Measurements from ENCODE around the gene SF1. TPM values are rescaled to one million over a fixed set of nuclear protein-coding genes. Genes with fewer than 3 reads are reported as not detected.

Gene SF1
- total RNA-seq, 1 donor from 2014 or later = 140 TPM

DNA sequence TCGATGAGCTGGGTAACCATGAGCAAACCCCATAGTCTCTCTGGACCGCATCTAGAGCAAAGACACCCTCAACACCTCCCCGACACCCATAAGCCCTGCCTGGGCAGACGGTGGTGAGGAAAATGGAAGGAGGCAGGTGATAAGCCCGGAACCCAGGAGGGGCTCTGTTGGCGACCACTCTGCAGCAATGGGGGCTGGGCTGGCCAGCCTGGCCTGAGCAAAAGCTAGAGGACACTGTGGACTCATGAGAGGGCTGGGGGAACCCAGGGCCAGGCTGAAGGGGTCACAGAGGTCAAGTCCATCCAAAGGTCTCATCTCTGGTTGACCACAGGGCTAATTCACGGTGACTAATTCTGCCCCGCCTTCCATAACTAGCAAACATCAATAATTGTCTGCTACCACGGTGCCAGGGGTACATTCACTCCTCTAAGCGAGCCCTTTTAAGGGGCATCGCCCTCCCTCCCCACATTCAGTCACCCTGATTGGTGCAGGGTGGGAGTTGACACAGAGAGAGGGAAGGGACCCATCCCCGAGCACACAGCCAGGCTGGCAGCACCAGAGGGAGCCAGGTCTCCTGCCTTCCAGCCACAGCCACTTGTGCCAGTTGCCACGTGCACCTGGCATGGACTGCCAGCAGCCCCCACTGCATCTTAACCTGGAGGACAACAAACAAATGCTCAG is 22.5 kb downstream of the SF1 start:
- H3K4me3 Mint-ChIP-seq = no peak overlapping the region
- peaks cover 16% of the 10 kb centered on the region for H3K27me3 Mint-ChIP-seq (ENCODE audit: insufficient read depth, low read depth)
- peaks cover 18% of the 10 kb centered on the region for H3K4me1 ChIP-seq
- H3K9ac ChIP-seq = no peak overlapping the region
- H3K9me3 Mint-ChIP-seq = no peaks in the 10 kb centered on the region
- no peak overlapping the region for H3K4me3 ChIP-seq
- no peaks in the 10 kb centered on the region for H3K36me3 ChIP-seq
- no peak overlapping the region for H2AFZ ChIP-seq (replicated peaks)
- no peaks in the 10 kb centered on the region for H3K36me3 Mint-ChIP-seq
- H3K27me3 ChIP-seq = no peaks in the 10 kb centered on the region
- no peak for DNase-seq (ENCODE audit: low spot score)
- peaks cover 9% of the 10 kb centered on the region for H4K20me1 ChIP-seq (ENCODE audit: low read depth)
- no peak overlapping the region for H3K27ac ChIP-seq
- TF ChIP-seq EZH2 (IDR thresholded peaks at IDR 0.05) (no peak), EZH2phosphoT487 (IDR thresholded peaks at IDR 0.05) (no peak)
- TF ChIP-seq, protein P1, sequence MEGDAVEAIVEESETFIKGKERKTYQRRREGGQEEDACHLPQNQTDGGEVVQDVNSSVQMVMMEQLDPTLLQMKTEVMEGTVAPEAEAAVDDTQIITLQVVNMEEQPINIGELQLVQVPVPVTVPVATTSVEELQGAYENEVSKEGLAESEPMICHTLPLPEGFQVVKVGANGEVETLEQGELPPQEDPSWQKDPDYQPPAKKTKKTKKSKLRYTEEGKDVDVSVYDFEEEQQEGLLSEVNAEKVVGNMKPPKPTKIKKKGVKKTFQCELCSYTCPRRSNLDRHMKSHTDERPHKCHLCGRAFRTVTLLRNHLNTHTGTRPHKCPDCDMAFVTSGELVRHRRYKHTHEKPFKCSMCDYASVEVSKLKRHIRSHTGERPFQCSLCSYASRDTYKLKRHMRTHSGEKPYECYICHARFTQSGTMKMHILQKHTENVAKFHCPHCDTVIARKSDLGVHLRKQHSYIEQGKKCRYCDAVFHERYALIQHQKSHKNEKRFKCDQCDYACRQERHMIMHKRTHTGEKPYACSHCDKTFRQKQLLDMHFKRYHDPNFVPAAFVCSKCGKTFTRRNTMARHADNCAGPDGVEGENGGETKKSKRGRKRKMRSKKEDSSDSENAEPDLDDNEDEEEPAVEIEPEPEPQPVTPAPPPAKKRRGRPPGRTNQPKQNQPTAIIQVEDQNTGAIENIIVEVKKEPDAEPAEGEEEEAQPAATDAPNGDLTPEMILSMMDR (IDR thresholded peaks at IDR 0.05) = no peak
- no peak overlapping the region for H3K4me2 ChIP-seq
- H3K27ac Mint-ChIP-seq = no peak overlapping the region
- no peaks in the 10 kb centered on the region for H3K9me3 ChIP-seq (ENCODE audit: low read depth)
- no peaks in the 10 kb centered on the region for H3K79me2 ChIP-seq (ENCODE audit: low read depth)
- peaks cover 30% of the 10 kb centered on the region for H3K4me1 Mint-ChIP-seq
- H3F3A ChIP-seq (ENCODE audit: low read depth) = peaks cover 16% of the 10 kb centered on the region

DNA sequence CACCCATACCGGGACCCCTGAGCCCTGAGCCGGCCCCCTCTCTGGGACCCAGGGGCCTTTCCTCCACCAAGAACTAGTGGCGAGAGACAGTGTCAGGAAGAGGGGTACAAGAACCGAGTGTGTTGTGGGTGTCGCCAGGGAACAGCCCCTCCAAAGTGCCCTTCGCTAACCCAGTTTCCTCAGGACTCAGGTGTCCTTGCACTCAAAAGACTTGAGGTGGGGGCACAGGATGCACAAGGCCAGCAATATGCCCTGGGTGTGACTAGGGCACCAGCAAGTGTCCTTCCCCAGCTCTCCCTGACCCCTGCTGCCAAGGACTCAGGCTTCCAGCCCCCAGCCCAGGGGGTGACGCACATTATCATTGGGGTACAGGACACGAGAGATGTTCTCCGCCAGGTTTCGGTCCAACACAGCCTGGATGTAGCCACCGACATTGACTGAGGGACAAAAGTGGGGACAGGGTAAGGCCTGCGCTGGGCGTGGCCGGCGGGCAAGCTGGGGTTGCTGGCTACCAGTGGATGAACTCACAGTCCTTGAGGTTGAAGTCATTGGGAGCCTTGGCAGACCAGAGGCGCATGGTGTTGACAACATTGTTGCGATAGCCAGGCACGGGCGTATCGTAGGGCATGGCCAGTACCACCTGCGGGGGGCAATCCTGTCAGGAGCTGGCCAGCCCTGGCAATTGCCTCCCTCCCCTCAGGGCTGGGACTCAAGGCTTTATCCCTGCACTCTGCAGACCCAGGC is 23.3 kb downstream of the SF1 start:
- peaks cover 9% of the 10 kb centered on the region for H3F3A ChIP-seq (ENCODE audit: low read depth)
- H3K4me2 ChIP-seq = no peak overlapping the region
- H3K9ac ChIP-seq = no peak overlapping the region

GRCh38 chr11:64754124-64754918 is 24.0 kb downstream of the SF1 start:
- no peaks in the 10 kb centered on the region for H3K36me3 ChIP-seq
- H3F3A ChIP-seq (ENCODE audit: low read depth) = peaks cover under 1% of the 10 kb centered on the region
- no peaks in the 10 kb centered on the region for H3K27me3 ChIP-seq
- TF ChIP-seq EZH2phosphoT487 (IDR thresholded peaks at IDR 0.05) (no peak), EZH2 (IDR thresholded peaks at IDR 0.05) (no peak)
- TF ChIP-seq, protein P1 (IDR thresholded peaks at IDR 0.05) = no peak
- no peak overlapping the region for H3K4me2 ChIP-seq
- no peaks in the 10 kb centered on the region for H3K9me3 ChIP-seq (ENCODE audit: low read depth)
- H3K79me2 ChIP-seq (ENCODE audit: low read depth) = no peaks in the 10 kb centered on the region
- no peak overlapping the region for H3K4me3 ChIP-seq
- peaks cover 3% of the 10 kb centered on the region for H3K4me1 ChIP-seq
- no peaks in the 10 kb centered on the region for H4K20me1 ChIP-seq (ENCODE audit: low read depth)
- no peak for DNase-seq (ENCODE audit: low spot score)
- H3K9ac ChIP-seq = no peak overlapping the region
- Mint-ChIP-seq H3K27me3 (ENCODE audit: insufficient read depth, low read depth) (peaks cover 9% of the 10 kb centered on the region), H3K9me3 (no peaks in the 10 kb centered on the region), H3K27ac (no peak overlapping the region), H3K4me1 (peaks cover 15% of the 10 kb centered on the region), H3K36me3 (no peaks in the 10 kb centered on the region), H3K4me3 (no peak overlapping the region)
- H2AFZ ChIP-seq (replicated peaks) = no peak overlapping the region
- H3K27ac ChIP-seq = no peak overlapping the region

More for the DNA sequence above, 23.3 kb downstream of the SF1 start:
- peaks cover 1% of the 10 kb centered on the region for H4K20me1 ChIP-seq (ENCODE audit: low read depth)
- Mint-ChIP-seq H3K27me3 (ENCODE audit: insufficient read depth, low read depth) (peaks cover 15% of the 10 kb centered on the region), H3K4me3 (no peak overlapping the region), H3K36me3 (no peaks in the 10 kb centered on the region), H3K9me3 (no peaks in the 10 kb centered on the region), H3K4me1 (peaks cover 23% of the 10 kb centered on the region), H3K27ac (no peak overlapping the region)
- no peaks in the 10 kb centered on the region for H3K36me3 ChIP-seq
- no peaks in the 10 kb centered on the region for H3K9me3 ChIP-seq (ENCODE audit: low read depth)
- no peaks in the 10 kb centered on the region for H3K27me3 ChIP-seq
- H3K79me2 ChIP-seq (ENCODE audit: low read depth) = no peaks in the 10 kb centered on the region
- TF ChIP-seq, protein P1 (IDR thresholded peaks at IDR 0.05) = no peak
- TF ChIP-seq EZH2phosphoT487 (IDR thresholded peaks at IDR 0.05) = no peak
- no peak for TF ChIP-seq EZH2 (IDR thresholded peaks at IDR 0.05)
- no peak overlapping the region for H3K4me3 ChIP-seq
- H3K4me1 ChIP-seq = peaks cover 10% of the 10 kb centered on the region
- H3K27ac ChIP-seq = no peak overlapping the region
- no peak for DNase-seq (ENCODE audit: low spot score)
- no peak overlapping the region for H2AFZ ChIP-seq (replicated peaks)

Data from neural progenitor cell (in vitro differentiated cells).